ENCODE results near the gene ABCA13. TPM values are rescaled to one million over a fixed set of nuclear protein-coding genes. Genes with fewer than 3 reads are reported as not detected.

ABCA13 gene
- total RNA-seq, 1 donor from 2014 or later = not detected

DNA sequence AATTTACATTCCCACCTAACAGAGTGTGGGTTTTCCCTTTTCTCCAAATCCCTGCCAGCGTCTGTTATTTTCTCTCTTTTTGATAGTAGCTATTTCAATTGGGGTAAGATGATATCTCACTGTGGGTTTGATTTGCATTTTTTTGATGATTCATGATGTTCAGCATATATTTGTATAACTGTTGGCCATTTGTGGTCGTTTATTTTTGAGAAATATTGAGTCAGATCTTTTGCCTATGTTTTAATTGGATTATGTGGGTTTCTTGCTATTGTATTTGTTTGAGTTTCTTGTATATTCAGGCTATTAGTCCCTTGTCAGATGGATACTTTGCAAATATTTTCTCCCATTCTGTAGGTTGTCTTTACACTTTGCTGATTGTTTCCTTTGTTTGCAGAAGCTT lies 193.8 kb downstream of the ABCA13 start:
- H3K36me3 ChIP-seq = no peaks in the 10 kb centered on the region
- peaks cover 3% of the 10 kb centered on the region for H3K9me3 Mint-ChIP-seq
- no peaks in the 10 kb centered on the region for H3K79me2 ChIP-seq (ENCODE audit: low read depth)
- DNase-seq (ENCODE audit: low spot score) = no peak
- H3F3A ChIP-seq (ENCODE audit: low read depth) = no peaks in the 10 kb centered on the region
- H3K27me3 ChIP-seq = no peaks in the 10 kb centered on the region
- no peaks in the 10 kb centered on the region for H3K27me3 Mint-ChIP-seq (ENCODE audit: insufficient read depth, low read depth)
- no peak overlapping the region for H2AFZ ChIP-seq (replicated peaks)
- no peak overlapping the region for H3K4me2 ChIP-seq
- no peak overlapping the region for H3K27ac ChIP-seq
- TF ChIP-seq, protein P1, sequence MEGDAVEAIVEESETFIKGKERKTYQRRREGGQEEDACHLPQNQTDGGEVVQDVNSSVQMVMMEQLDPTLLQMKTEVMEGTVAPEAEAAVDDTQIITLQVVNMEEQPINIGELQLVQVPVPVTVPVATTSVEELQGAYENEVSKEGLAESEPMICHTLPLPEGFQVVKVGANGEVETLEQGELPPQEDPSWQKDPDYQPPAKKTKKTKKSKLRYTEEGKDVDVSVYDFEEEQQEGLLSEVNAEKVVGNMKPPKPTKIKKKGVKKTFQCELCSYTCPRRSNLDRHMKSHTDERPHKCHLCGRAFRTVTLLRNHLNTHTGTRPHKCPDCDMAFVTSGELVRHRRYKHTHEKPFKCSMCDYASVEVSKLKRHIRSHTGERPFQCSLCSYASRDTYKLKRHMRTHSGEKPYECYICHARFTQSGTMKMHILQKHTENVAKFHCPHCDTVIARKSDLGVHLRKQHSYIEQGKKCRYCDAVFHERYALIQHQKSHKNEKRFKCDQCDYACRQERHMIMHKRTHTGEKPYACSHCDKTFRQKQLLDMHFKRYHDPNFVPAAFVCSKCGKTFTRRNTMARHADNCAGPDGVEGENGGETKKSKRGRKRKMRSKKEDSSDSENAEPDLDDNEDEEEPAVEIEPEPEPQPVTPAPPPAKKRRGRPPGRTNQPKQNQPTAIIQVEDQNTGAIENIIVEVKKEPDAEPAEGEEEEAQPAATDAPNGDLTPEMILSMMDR (IDR thresholded peaks at IDR 0.05) = no peak
- TF ChIP-seq EZH2phosphoT487 (IDR thresholded peaks at IDR 0.05) (no peak), EZH2 (IDR thresholded peaks at IDR 0.05) (no peak)
- H3K9me3 ChIP-seq (ENCODE audit: low read depth) = no peaks in the 10 kb centered on the region
- no peaks in the 10 kb centered on the region for H4K20me1 ChIP-seq (ENCODE audit: low read depth)
- no peak overlapping the region for H3K4me3 Mint-ChIP-seq
- no peak overlapping the region for H3K27ac Mint-ChIP-seq
- no peaks in the 10 kb centered on the region for H3K4me1 ChIP-seq
- H3K9ac ChIP-seq = no peak overlapping the region
- no peak overlapping the region for H3K4me3 ChIP-seq
- H3K4me1 Mint-ChIP-seq = no peaks in the 10 kb centered on the region
- H3K36me3 Mint-ChIP-seq = no peaks in the 10 kb centered on the region

DNA sequence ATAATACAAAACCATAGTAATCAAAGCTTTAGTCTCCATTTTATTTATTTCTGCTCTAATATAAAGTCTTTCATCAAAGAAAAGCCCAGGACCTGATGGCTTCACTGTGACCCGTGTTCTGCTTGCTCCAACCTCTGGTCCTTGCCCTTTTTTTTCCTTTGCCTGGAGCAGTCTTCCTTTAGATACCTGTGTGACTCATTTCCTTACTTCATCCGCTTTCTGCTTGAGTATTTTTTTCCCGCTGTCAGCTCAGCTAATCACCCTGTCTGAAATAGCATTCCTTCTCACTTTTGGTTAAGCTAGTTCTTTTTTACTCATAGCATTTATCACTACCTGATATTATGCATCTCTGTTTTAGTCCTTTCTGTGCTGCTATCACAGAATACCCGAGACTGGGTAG lies 194.8 kb downstream of the ABCA13 start:
- no peaks in the 10 kb centered on the region for H3K4me1 ChIP-seq
- H3K4me3 Mint-ChIP-seq = no peak overlapping the region
- no peaks in the 10 kb centered on the region for H3K36me3 Mint-ChIP-seq

DNA sequence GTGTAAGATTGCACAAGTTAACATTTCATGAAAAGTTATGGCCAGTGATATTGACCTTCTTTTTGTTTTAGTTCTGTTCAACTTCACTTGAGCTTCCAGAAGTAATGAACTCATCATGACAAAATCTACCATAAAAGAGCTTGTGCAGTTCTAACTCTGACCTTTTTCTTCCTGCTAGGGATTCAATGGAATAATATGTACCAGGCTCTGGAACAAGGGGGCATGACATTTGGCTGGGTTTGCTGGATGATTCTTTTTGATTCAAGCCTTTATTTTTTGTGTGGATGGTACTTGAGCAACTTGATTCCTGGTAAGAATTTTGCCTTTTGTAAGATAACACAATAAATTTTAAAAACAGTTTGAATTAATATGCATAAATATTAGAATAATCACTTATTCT lies 205.0 kb downstream of the ABCA13 start:
- no peaks in the 10 kb centered on the region for H3K27me3 Mint-ChIP-seq (ENCODE audit: insufficient read depth, low read depth)
- H3K36me3 ChIP-seq = no peaks in the 10 kb centered on the region
- no peaks in the 10 kb centered on the region for H4K20me1 ChIP-seq (ENCODE audit: low read depth)
- no peaks in the 10 kb centered on the region for H3K9me3 ChIP-seq (ENCODE audit: low read depth)
- no peak overlapping the region for H3K4me3 Mint-ChIP-seq
- H3K79me2 ChIP-seq (ENCODE audit: low read depth) = no peaks in the 10 kb centered on the region
- TF ChIP-seq EZH2 (IDR thresholded peaks at IDR 0.05) = no peak
- no peaks in the 10 kb centered on the region for H3F3A ChIP-seq (ENCODE audit: low read depth)
- peaks cover 5% of the 10 kb centered on the region for H3K9me3 Mint-ChIP-seq
- H3K4me1 Mint-ChIP-seq = peaks cover 4% of the 10 kb centered on the region
- no peak overlapping the region for H3K9ac ChIP-seq
- peaks cover 1% of the 10 kb centered on the region for H3K36me3 Mint-ChIP-seq
- no peak overlapping the region for H3K27ac ChIP-seq
- no peak overlapping the region for H3K27ac Mint-ChIP-seq
- no peak for DNase-seq (ENCODE audit: low spot score)
- H2AFZ ChIP-seq (replicated peaks) = no peak overlapping the region
- no peak overlapping the region for H3K4me3 ChIP-seq
- H3K4me2 ChIP-seq = no peak overlapping the region
- no peaks in the 10 kb centered on the region for H3K27me3 ChIP-seq
- no peaks in the 10 kb centered on the region for H3K4me1 ChIP-seq

More for the DNA sequence above, 194.8 kb downstream of the ABCA13 start:
- H3K4me1 Mint-ChIP-seq = no peaks in the 10 kb centered on the region
- H3K79me2 ChIP-seq (ENCODE audit: low read depth) = no peaks in the 10 kb centered on the region
- H3K9me3 ChIP-seq (ENCODE audit: low read depth) = no peaks in the 10 kb centered on the region
- H3K9me3 Mint-ChIP-seq = peaks cover 11% of the 10 kb centered on the region
- H3K36me3 ChIP-seq = no peaks in the 10 kb centered on the region
- H2AFZ ChIP-seq (replicated peaks) = no peak overlapping the region
- no peak overlapping the region for H3K27ac Mint-ChIP-seq
- no peaks in the 10 kb centered on the region for H3F3A ChIP-seq (ENCODE audit: low read depth)
- no peak overlapping the region for H3K9ac ChIP-seq
- H3K27me3 ChIP-seq = no peaks in the 10 kb centered on the region
- no peaks in the 10 kb centered on the region for H4K20me1 ChIP-seq (ENCODE audit: low read depth)
- H3K4me2 ChIP-seq = no peak overlapping the region
- H3K4me3 ChIP-seq = no peak overlapping the region
- no peaks in the 10 kb centered on the region for H3K27me3 Mint-ChIP-seq (ENCODE audit: insufficient read depth, low read depth)
- H3K27ac ChIP-seq = no peak overlapping the region
- DNase-seq (ENCODE audit: low spot score) = no peak
- TF ChIP-seq, protein P1 (IDR thresholded peaks at IDR 0.05) = no peak
- TF ChIP-seq EZH2 (IDR thresholded peaks at IDR 0.05) (no peak), EZH2phosphoT487 (IDR thresholded peaks at IDR 0.05) (no peak)

DNA sequence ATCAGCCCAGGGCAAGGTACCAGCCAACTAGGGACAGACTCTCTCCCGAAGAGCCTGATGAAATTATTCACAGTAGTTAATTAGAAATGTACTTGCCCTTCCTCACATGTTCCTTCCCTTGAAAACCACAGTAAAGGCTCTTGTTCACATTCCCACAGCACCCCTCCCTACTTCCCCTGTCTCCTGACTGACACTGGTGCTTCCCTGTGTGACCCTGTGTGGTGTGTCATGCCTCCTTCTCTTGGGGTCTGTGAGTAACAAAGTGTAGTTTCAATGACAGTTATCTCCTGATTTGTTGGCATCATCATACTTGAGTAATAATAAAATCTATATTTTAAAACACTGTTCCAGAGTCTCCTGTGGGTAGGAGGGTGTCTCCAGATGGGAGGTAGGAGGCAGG lies 209.7 kb downstream of the ABCA13 start:
- Histone ChIP-seq H3K27me3 (no peaks in the 10 kb centered on the region), H3K9ac (no peak overlapping the region), H2AFZ (replicated peaks) (no peak overlapping the region), H4K20me1 (ENCODE audit: low read depth) (no peaks in the 10 kb centered on the region), H3K4me1 (no peaks in the 10 kb centered on the region), H3K27ac (no peak overlapping the region), H3K4me2 (no peak overlapping the region), H3F3A (ENCODE audit: low read depth) (no peaks in the 10 kb centered on the region), H3K79me2 (ENCODE audit: low read depth) (no peaks in the 10 kb centered on the region), H3K36me3 (no peaks in the 10 kb centered on the region), H3K4me3 (no peak overlapping the region), H3K9me3 (ENCODE audit: low read depth) (no peaks in the 10 kb centered on the region)
- H3K4me3 Mint-ChIP-seq = no peak overlapping the region
- H3K27ac Mint-ChIP-seq = no peak overlapping the region
- peaks cover 7% of the 10 kb centered on the region for H3K4me1 Mint-ChIP-seq
- H3K9me3 Mint-ChIP-seq = no peaks in the 10 kb centered on the region
- TF ChIP-seq EZH2 (IDR thresholded peaks at IDR 0.05) (no peak), EZH2phosphoT487 (IDR thresholded peaks at IDR 0.05) (no peak)
- TF ChIP-seq, protein P1 (IDR thresholded peaks at IDR 0.05) = no peak
- DNase-seq (ENCODE audit: low spot score) = no peak
- H3K27me3 Mint-ChIP-seq (ENCODE audit: insufficient read depth, low read depth) = peaks cover 2% of the 10 kb centered on the region
- no peaks in the 10 kb centered on the region for H3K36me3 Mint-ChIP-seq

Data from neural progenitor cell (in vitro differentiated cells).